ENCODE results near the gene SLAIN1.

The SLAIN1 gene

DNA sequence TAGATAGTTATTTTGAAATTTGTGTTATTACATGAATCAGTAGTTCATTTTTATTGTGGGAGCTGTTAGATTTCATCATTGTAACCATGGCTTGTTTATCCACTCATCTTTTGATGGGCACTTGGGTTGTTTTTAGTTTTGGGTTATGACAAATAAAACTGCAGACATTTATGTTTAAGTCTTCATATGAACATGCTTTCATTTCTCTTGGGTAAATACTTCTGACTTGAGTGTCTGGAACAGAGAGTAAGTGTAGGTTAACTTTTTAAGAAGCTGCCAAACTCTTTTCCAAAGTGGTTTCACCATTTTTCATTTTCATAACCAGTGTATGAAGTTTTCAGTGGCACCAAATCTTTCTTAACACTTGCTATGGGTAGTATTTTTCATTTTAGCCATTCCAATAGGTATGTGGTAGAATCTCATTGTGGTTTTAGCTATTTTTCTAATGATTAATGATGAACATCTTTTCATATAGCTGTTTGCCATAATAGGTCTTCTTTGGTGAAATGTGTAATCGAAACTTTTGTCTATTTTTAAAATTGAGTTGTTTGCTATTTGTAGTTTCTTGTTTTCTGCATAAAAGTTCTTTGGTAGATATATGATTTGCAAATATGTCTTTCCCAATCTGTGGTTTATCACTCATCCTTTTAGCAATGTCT lies 17.9 kb downstream of the SLAIN1 start:
- DNase-seq, result no peak

DNA sequence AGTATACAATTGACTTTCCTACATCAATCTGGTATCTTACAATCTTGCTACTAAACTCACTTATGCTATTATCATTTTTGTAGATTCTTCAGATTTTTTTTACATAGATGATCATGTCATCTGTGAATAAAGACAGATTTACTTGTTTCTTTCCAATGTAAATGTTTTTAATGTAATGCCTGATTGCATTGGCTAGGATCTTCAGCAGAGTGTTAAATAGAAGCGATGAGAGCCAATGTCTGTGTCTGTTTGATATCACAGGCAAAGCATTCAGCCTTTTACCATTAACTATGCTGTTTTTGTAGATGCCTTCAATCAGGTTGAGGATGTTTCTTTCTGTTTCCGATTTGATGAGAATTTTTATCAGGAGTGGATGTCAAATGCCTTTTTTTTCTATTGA lies 19.2 kb downstream of the SLAIN1 start:
- no peak for DNase-seq

DNA sequence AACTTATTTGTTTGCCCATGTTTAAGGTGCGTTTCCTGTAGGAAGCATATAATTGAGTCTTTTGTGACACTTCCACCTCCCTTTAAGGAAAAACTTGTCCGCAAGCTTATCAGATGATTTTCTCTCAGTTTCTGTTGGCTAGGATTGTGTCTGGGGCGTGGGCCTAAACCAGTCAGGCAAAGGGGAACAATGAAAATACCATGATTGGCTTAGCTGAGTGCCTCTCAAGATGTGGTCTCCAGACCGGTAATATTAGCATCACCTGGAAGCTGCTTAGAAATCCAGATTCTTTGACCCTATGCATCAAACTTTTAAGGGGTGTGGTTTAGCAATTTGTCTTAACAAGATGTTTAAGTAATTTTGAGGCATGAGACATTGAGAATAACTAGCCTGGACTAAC lies 20.0 kb downstream of the SLAIN1 start:
- DNase-seq, result no peak

DNA sequence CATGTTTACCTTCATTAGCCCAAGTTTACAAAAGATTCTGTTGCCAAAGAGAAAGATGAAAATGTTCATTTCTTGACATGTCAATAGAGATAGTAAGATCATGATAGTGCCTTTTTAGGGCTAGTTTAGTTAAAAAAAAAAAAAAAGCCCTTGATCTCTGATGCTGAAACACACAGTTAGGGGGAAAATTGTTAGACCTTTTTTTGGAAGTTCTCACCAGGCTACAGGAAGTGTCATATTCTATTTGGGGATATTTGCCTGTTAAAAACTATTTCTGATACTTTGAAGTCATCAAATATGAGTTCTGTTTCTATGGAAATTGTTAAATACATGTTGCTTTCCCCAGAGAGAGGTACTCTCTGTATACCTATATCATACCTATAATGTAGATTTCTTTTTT lies 21.6 kb downstream of the SLAIN1 start:
- DNase-seq, result no peak

DNA sequence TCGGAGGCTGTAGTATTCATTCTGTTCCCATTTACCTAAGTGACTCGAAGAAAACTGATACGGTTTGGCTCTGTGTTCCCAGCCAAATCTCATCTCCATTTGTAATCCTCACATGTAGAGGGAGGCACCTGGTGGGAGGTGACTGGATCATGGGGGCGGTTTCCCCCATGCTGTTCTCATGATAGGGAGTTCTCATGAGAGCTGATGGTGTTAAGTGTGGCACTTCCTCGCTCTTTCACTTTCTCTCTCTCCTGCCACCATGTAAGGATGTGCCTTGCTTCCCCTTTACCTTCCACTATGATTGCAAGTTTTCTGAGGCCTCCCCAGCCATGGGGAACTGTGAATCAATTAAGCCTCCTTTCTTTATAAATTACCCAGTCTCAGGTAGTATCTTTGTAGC lies 23.5 kb downstream of the SLAIN1 start:
- DNase-seq, result no peak

DNA sequence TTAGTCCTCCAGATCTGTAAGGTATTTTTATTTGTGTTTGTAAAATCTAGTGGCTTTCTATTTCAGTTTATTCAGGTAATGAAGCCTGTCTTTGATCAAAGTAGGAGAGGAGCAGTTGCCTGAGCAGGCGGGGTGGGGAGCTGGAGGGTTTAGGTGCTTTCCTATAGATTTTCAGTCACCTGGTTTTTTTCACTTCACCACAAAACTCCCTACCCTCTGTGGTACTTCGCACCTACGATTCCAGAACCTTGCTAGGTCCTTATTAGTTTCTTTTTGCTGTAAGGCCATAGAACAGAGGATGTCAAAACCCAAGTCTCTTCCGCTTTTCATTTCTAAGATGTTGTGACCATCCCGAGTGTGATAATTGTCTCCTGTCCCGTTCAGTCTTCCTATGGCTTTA lies 26.6 kb downstream of the SLAIN1 start:
- DNase-seq, result peak in 1 of 2 donors; percentile 33

DNA sequence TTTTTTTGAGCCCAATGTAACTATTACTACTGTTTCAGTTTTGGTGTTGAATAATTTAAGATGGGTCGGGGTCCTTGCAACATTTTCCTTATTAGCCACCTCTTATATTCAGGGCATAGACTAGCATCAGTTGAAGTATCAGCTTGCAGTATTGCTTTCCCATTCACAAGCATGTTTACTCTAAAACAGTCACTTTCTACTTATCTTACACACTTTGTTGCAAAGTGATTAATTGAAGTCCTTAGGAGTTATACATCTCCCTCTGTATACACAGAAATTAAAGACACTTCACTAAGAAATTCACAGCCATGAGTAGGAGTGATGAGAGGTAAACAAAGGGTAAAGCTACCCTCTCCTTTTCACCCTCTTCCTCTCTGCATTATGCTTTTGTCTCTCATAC lies 27.6 kb downstream of the SLAIN1 start:
- no peak for DNase-seq

DNA sequence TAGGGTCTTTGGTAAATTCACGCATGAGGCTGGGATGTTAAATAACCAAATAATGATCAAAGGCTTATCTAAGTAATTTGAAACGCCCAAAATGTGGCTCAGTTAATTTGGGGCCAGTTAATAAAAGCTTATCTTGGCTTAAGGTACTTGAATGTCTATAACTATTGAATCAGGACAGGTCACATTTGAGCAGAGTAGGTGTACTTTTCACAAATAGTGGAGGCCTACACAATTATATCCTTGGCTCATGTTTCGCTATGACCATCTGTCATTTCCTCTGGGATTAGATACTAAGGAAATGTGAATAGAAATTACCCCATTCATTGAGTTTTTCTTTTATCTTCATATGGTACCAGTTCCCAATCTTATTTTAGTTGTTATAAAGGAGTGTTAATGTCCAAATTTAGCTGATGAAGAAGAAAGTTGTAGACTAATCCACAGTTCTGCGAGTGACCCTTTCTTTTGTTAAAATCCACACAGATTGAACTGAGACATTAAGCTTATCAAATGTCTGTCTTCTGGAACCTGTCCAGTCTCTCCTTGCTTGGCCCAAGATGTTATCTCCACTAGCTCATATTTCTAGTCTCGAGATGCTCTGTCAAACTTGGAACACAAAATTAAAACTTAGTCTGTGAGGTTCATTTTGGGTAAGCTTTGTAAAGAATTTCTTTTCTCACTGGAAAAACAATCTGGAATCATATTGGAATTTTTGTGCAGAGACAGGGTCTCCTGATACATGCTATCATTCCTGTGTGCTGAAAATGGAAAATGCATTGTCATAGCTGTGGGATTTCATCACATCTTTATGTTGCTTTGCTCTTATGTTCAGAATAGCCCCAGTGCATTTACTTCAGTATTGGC lies 31.0 kb downstream of the SLAIN1 start:
- DNase-seq, result no peak

DNA sequence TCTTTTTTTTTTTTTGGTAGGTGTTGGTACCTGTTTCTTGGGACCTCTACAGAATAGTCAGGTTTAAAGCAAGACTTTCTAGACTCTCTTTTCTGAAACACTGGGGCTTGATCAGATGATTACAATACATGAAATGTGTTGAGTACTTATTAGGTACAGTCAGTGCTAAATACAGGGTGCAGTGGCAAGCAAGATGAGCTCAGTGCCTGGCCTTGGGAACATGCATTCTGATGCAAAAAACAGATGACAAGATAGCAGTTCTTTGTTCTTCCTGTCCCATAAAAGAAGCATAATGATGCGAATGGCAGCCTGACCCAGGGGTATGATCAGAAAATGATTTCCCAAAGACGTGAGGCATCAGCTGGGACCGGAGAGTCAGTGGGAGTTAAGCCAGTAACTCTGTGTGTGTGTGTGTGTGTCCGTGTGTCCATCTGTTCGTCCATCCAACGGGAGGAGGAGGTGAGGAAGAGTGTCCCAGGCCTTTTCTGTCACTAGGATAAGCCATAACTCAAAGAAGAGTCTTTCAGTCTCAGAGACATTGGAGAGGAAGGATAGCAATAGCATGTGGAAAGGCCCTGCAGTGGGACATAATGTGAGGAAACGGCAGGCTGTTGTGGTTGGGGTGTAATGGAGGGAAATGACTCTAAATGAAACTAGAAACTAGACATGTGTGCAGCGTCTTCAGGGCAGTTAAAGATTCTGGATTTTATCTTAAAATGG lies 32.2 kb downstream of the SLAIN1 start:
- DNase-seq, result peak in 1 of 2 donors; percentile 17

DNA sequence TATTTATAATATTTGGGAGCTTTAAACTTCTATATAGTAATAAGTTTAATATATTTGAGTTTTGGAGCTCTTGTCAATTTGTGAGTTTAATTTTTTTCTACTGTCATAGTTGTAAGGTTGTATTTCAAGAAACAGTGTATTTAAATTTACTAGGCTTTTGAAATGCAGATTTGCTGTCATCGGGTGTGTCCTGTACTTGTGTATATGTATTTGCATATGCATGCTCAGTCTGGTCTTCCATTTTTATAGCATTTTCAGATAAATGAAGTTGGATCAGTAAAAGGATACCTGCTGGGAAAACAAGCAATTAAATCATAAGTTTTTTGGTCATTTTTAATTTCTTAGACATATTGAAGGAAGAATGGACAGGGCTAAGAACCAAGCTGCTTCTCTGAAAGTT lies 33.1 kb downstream of the SLAIN1 start:
- no peak for DNase-seq

DNA sequence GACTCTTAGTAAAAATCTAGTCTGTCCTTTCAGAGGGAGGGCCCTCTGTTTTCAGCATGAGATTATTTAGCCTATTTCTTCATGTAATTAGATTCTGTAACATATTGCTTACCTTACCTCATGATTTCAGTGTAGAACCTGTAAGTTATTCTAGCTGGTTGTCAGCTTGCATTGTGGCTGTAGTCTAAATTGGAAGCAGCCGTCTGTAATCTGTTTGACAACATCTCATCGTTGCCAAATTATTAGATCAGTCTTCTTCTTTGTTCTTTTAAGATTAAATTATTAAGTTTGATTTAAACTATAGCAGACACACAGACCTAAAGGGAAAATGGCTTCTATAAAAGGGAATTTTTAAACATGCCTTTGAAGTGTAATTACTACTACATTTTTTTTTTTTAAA lies 34.8 kb downstream of the SLAIN1 start:
- no peak for DNase-seq

DNA sequence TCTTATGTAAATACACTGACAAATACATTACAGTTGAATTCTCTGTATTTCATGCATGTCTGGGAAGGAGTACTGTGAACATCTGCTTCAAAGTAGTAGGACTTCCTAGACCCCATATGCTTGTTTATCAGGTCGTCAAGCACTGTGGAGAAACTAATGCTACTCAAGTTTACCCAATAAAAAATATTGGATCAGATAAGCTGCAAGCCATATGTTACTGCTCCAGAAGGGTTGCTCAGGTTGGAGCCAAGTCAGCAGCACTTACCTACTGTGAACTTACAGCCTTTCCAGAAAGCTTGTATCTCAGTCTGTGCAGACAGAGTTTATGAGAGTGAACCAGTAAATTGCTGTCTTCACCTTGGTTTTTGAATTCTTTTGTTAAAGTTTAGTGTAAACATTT lies 36.2 kb downstream of the SLAIN1 start:
- DNase-seq, result no peak

DNA sequence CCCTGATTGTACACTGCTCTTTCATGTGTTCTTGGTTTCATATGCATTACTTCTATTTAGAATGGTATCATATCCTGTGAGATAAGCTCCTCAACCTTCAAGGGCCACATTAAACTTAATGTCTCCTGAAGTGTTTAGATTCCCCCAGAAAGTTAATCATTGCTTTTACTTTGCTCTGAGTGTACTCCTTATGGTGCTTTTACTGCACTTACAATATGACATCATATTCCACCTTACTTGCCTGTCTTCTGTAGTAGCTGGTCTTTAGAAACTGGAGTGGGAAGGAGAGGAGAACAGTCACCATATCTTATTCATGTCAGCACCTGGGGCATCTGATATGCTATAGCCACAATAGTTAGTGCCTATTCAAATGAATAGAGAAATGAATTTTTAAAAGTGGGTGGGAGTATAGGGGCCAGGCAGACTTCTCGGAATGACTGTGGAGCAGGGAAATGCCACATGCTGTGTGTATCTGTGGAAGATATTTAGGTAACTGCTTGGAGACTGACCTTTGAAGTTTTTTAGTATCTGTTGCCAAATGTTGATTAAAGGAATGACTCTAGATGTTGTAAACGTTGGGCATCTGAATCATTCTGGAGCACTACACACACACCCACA lies 40.2 kb downstream of the SLAIN1 start:
- DNase-seq, result no peak

DNA sequence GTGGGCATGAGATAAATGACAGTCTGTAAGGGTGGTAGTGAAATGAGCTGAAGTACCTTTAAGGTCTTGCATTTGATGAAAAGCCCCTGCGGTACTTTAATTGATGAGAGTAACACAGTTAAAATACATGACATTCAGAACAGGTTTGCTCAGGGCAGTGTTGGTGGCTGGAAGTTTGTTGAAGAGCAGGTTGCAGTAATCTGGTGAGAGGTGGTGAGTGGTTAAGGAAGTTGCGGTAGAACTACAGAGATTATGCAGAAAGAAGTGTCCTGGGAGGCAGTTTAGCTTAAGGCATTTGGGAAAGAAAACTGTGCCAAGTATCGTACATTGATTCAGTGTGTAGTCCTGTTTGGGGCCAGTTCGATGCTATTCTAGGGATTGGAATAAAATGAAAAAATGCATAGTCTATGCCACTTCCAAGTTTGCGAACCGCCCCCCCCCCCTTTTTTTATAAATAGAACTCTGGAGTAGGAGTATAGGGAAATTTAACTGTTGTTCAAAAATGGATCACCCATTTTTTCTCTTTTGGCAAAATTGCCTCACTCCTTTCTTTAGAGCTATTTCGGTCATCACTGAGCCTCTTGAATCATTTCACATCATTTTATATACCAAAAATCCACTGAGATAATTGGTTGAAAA lies 42.7 kb downstream of the SLAIN1 start:
- no peak for DNase-seq

DNA sequence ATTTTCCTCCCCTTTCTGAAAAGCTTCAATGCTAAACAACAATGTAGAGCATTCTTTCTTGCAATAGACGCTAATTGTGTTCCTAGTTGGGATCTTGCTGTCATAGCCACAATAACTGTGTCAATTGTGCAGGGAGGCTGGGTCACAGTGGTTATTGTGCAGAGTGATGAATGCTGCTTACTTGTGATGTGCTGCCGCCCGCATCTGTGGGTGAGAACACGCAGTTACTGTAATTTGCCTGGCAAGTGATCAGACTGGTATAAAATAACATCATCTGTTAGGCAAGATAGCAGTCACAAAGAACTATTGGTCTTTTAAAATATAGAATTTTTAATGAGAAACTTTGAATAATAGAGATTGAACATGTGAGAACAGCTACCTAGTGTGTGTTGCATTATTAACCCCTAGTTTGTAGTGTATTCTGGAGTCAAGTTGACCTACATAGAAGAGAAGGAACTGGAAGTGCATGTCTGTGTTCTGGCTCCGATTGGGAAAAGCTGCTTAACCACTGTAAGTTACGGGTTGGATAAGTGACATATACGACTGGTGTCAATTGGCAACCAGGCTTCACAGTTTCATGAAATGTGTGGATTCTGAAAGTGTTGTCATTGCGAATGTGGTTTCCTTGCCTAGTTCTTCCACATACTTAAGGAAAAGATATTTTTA lies 43.6 kb downstream of the SLAIN1 start:
- no peak for DNase-seq

DNA sequence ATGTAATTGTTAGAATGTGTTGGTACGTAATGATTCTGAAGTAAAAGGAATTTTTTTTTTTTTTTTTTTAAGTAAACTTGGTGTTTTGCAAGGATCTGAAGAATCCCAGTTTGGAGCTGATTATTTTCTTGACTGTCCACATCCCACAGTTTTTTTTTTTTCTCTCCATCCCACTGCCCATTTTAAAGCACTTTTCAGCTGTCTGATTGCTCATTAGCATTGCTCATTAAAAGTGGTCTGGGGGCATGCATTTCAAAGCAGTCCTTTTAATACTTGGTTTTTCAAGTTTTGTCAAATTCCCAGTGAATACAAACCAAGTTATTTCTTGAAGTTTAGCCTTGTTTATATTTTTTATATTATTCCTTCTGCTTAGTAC lies 44.1 kb downstream of the SLAIN1 start:
- no peak for DNase-seq

DNA sequence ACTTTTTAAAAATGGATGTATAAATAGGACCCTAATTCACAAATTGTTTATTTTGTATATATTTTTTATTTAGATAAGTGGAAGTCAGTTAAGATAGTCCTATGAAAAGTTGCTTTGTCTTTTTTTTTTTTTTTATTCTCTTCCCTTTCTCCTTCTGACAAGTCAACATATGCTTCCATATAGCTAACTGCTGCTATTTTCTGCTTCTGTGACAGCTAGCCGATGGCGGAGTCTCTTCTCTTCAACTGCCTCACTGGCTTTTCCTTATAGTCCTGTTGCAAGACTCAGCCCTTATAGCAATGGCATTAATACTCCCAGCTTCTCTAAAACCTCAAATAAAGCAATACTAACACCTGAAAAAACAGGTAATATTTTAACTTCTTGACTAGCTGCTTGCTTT lies 45.3 kb downstream of the SLAIN1 start:
- DNase-seq, result no peak

DNA sequence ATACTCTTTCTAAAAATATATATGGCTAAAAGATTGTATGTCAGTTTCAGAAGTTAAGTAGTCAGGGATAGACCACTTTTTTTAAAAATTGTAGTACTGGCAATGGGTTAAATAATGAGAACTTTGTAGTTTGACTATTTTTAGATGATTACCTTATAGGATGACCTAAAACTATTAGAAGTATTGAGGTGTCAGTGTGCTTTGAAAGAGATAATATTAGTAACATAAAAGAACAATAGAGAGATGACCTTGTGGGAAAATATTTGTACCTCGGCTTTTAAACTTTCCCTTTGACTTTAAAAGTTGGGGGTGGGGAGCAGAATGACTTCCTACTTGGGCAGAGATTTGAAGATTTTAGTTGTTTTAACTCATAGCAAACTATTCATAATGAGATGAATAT lies 48.3 kb downstream of the SLAIN1 start:
- DNase-seq, result no peak

DNA sequence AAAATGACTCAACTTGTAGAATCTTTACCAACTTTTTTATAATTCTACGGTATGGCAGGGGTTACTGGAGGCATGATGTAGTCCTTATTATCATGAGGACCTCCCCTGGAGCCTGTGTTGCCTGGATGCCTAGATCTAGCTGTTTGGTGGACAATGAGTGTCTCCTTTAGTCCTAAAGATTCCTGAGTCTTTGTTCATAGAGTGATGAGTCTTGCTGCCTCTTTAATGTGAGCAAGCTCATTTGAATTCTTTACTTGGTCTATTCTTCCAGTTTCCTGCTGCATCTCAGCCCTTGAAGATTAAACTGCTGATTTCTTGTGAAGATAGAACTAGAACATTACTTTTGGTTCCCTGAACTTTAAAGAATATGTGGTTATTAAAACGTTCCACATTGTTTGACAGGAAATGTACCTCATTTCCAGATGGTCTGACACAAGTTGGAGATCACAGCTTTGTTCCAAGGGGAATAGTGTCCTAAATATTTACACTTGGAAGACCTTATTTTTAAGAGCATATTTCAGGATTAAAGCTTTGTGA lies 51.9 kb downstream of the SLAIN1 start:
- DNase-seq, result no peak

DNA sequence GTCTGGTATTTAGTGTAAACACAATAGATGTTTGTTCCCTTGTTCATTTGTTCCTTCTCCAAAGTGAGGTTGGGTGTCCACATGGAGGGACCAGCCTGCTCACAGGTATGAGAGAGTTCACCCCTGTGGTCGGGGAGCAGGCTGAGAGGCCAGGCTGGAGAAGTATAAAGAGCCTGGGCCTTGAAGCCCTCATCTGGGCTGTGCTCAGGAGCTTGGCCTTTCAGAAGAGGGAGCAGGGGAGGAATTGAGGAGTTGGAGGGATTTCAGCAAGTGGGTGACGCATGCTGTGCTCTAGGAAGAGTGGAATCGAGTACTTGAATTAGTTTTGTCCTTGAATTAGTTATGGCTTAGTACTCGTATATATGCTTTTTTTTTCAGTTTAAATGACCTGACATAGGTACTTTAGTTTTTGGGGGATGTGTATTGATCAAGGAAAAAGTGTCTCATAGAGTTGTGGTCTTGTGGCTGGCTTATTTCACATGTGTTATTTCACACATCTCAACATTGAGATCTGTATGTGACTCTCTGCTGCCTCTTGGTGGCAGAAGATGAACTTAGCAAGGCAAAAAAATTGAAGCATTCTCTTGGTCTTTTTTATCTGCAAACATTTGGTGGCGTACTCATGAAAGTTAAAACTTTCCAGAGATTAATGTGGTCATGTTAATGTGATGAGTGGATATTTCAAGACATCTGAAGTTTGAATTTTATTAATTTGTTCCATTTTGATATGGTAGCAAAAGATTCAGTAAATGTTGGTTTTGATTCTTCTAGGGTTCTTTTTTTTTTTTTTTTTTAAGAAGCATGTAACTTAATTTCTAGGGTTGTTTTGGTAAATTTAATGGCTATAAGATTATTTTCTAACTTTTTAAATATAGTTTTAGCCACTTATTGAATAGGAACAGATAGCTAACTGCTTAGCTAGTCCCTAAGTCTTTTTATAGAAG lies 54.3 kb downstream of the SLAIN1 start:
- DNase-seq, result peak; percentile 20 to 71

DNA sequence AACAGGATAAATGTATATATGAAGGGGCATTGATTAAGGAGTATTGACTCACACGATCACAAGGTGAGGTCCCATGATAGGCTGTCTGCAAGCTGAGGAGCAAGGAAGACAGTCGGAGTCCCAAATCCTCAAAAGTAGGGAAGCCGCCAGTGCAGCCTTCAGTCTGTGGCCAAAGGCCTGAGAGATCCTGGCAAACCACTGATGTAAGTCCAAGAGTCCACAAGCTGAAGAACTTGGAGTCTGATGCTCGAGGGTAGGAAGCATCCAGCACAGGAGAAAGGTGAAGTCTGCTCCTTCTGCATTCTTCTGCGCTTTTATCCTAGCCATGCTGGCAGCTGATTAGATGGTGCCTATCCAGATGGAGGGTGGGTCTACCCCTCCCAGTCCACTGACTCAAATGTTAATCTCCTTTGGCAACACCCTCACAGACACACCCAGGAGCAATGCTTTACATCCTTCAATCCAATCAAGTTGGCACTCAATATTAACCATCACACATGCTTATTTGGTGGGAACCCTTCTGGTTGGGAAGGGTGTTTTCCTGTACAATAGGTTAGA lies 55.1 kb downstream of the SLAIN1 start:
- DNase-seq, result no peak

Data from CD4-positive, alpha-beta T cell treated with Interleukin-1 beta for 1 hour (primary cell).